Left kidney (tissue), 2 donors: ENCODE measurements around the gene VPS51. TPM values are rescaled to one million over a fixed set of nuclear protein-coding genes. Genes with fewer than 3 reads are reported as not detected.
A peak's percentile ranks its signal among the peaks of the same experiment; 100 is the strongest.

ENCODE experiments used
- DNase-seq: peaks from one replicate; pipeline ENCODE4 v3.0.0-alpha.2; 2013
- polyA plus RNA-seq: library from polyadenylated mRNA; unstranded; fragments of 120-200 nt; gene quantifications from one replicate; pipeline ENCODE4 v1.2.1, GENCODE V29; 2013; ENCODE audit not compliant: insufficient read length

Gene VPS51
- polyA plus RNA-seq, 1 donor = 93.3 TPM

GRCh38 chr11:65104628-65105027 is 8.6 kb downstream of the VPS51 start:
- no peak for DNase-seq

GRCh38 chr11:65107078-65107477 is 11.1 kb downstream of the VPS51 start:
- no peak for DNase-seq

- no peak for DNase-seq
Observed at GRCh38 chr11:65107751-65108468, 11.9 kb downstream of the VPS51 start.

GRCh38 chr11:65108469-65109123 is 12.6 kb downstream of the VPS51 start:
- DNase-seq = no peak

GRCh38 chr11:65109231-65110198 is 13.5 kb downstream of the VPS51 start:
- no peak for DNase-seq

- DNase-seq = peak; percentile 82
Observed at GRCh38 chr11:65110354-65110861, 14.4 kb downstream of the VPS51 start.

- no peak for DNase-seq
Observed at GRCh38 chr11:65111159-65111743, 15.2 kb downstream of the VPS51 start.

GRCh38 chr11:65111744-65112545 is 15.9 kb downstream of the VPS51 start, which contains the start of gene TM7SF2:
Gene TM7SF2, plus strand, starts transcription at chr11:65111872. Its CDS starts 144 bp downstream, at chr11:65112016.
- DNase-seq = peak; percentile 95

GRCh38 chr11:65112546-65113360 is 16.7 kb downstream of the VPS51 start:
- no peak for DNase-seq

GRCh38 chr11:65113361-65113756 is 17.3 kb downstream of the VPS51 start:
- no peak for DNase-seq

GRCh38 chr11:65113839-65114238 is 17.8 kb downstream of the VPS51 start:
- DNase-seq = no peak

- DNase-seq = no peak
Observed at GRCh38 chr11:65114538-65115171, 18.6 kb downstream of the VPS51 start.

- no peak for DNase-seq
Observed at GRCh38 chr11:65115361-65116082, 19.5 kb downstream of the VPS51 start.

GRCh38 chr11:65116370-65117205 is 20.6 kb downstream of the VPS51 start:
- DNase-seq = no peak

GRCh38 chr11:65117206-65118096 is 21.4 kb downstream of the VPS51 start, which contains the start of gene ZNHIT2:
Gene ZNHIT2, minus strand, starts transcription at chr11:65117701. Its CDS starts 48 bp downstream, at chr11:65117653.
- DNase-seq = peak; percentile 98

GRCh38 chr11:65118097-65118837 is 22.3 kb downstream of the VPS51 start:
- no peak for DNase-seq
